ENCODE data around the gene HPD.

- TF ChIP-seq, protein P1, sequence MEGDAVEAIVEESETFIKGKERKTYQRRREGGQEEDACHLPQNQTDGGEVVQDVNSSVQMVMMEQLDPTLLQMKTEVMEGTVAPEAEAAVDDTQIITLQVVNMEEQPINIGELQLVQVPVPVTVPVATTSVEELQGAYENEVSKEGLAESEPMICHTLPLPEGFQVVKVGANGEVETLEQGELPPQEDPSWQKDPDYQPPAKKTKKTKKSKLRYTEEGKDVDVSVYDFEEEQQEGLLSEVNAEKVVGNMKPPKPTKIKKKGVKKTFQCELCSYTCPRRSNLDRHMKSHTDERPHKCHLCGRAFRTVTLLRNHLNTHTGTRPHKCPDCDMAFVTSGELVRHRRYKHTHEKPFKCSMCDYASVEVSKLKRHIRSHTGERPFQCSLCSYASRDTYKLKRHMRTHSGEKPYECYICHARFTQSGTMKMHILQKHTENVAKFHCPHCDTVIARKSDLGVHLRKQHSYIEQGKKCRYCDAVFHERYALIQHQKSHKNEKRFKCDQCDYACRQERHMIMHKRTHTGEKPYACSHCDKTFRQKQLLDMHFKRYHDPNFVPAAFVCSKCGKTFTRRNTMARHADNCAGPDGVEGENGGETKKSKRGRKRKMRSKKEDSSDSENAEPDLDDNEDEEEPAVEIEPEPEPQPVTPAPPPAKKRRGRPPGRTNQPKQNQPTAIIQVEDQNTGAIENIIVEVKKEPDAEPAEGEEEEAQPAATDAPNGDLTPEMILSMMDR (IDR thresholded peaks at IDR 0.05), result no peak
- no peak for TF ChIP-seq POLR2A (IDR thresholded peaks at IDR 0.05)
- no peak for TF ChIP-seq EP300 (IDR thresholded peaks at IDR 0.05)
Observed at GRCh38 chr12:121793440-121793837, 65.2 kb downstream of the HPD start, which contains the start of gene RHOF.
